ENCODE results near the gene FAM89A. TPM values are rescaled to one million over a fixed set of nuclear protein-coding genes. Genes with fewer than 3 reads are reported as not detected.

FAM89A gene
- total and polyA plus RNA-seq, 9 of the 15 experiments (the other 6 are each of a cell fraction or from before 2014, with no cell fraction given): 8.7 to 66.2 (median 43.3) TPM

GRCh38 chr1:231040019-231040799, at the start of gene FAM89A (continued):
- TF ChIP-seq, protein P1, sequence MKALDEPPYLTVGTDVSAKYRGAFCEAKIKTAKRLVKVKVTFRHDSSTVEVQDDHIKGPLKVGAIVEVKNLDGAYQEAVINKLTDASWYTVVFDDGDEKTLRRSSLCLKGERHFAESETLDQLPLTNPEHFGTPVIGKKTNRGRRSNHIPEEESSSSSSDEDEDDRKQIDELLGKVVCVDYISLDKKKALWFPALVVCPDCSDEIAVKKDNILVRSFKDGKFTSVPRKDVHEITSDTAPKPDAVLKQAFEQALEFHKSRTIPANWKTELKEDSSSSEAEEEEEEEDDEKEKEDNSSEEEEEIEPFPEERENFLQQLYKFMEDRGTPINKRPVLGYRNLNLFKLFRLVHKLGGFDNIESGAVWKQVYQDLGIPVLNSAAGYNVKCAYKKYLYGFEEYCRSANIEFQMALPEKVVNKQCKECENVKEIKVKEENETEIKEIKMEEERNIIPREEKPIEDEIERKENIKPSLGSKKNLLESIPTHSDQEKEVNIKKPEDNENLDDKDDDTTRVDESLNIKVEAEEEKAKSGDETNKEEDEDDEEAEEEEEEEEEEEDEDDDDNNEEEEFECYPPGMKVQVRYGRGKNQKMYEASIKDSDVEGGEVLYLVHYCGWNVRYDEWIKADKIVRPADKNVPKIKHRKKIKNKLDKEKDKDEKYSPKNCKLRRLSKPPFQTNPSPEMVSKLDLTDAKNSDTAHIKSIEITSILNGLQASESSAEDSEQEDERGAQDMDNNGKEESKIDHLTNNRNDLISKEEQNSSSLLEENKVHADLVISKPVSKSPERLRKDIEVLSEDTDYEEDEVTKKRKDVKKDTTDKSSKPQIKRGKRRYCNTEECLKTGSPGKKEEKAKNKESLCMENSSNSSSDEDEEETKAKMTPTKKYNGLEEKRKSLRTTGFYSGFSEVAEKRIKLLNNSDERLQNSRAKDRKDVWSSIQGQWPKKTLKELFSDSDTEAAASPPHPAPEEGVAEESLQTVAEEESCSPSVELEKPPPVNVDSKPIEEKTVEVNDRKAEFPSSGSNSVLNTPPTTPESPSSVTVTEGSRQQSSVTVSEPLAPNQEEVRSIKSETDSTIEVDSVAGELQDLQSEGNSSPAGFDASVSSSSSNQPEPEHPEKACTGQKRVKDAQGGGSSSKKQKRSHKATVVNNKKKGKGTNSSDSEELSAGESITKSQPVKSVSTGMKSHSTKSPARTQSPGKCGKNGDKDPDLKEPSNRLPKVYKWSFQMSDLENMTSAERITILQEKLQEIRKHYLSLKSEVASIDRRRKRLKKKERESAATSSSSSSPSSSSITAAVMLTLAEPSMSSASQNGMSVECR (CRISPR knock-in tag; IDR thresholded peaks at IDR 0.05): no peak; the same call in 1 of the 2 replicates
- no peak for TF ChIP-seq NCOA4 (IDR thresholded peaks at IDR 0.05; ENCODE audit: partially characterized antibody)
- no peak for TF ChIP-seq CREB3 (tag; conservative IDR thresholded peaks at IDR 0.05; ENCODE audit: low read depth)
- peak; percentile 72 for TF ChIP-seq TOE1 (IDR thresholded peaks at IDR 0.05; ENCODE audit: borderline replicate concordance)
- no peak for TF ChIP-seq TOE1 (CRISPR knock-in tag; IDR thresholded peaks at IDR 0.05; ENCODE audit: borderline replicate concordance, low read depth)
- TF ChIP-seq ZNF740 (CRISPR knock-in tag; IDR thresholded peaks at IDR 0.05): no peak
- no peak for TF ChIP-seq ZNF740 (tag; IDR thresholded peaks at IDR 0.05)
- TF ChIP-seq ASH1L (IDR thresholded peaks at IDR 0.05; ENCODE audit: borderline replicate concordance, low read depth, partially characterized antibody): no peak
- TF ChIP-seq CUX1 (CRISPR knock-in tag; IDR thresholded peaks at IDR 0.05): no peak

Data from K562 (cell line).